Neural progenitor cell (in vitro differentiated cells): ENCODE measurements around the gene UBAC1.

Experiments used
- CTCF ChIP-seq: fragments of 200-600 bp; sonication (generic); IDR thresholded peaks from 2 replicates; pipeline ENCODE4 v1.5.1; 2017; ENCODE audit warnings: antibody characterized with exemption, mild to moderate bottlenecking
- EZH2 ChIP-seq: fragments of 200-600 bp; sonication (generic); IDR thresholded peaks from 2 replicates; pipeline ENCODE4 v1.6.1; 2017; ENCODE audit warnings: antibody characterized with exemption, mild to moderate bottlenecking, moderate library complexity

DNA sequence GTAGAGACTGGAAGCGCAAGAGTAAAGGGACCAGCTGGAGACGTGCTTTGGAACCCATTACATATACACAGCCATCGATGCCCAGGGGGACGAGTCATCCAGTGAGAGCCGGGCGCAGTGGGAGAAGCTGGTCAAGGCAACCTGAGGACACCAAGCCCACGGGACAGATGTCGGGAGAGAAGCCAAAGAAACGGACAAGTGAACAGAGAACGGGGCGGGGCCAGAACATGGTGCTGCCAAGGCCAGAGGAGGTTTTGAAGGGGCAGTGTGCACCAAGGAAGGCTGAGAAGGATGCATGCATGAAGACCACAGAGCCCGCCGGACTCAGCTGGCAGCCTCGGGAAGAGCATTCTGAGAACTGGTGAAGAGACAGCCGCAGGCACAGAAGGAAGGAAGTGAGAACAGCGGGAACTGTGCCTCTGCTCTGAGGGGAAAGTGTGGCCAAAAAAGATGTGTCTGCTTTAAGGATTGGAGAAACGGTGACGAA is 74.1 kb downstream of the UBAC1 start:
- no peak for TF ChIP-seq EZH2
- TF ChIP-seq CTCF, result no peak
